Myocyte (in vitro differentiated cells): ENCODE measurements around the gene ZNF609. TPM values are rescaled to one million over a fixed set of nuclear protein-coding genes. Genes with fewer than 3 reads are reported as not detected.
A peak's percentile ranks its signal among the peaks of the same experiment; 100 is the strongest.
"Not testable (repeated sequence)": the region's sequence is repeated elsewhere in the genome, so short reads cannot be mapped to it uniquely, and the experiment has no call there.

ENCODE experiments used
- DNase-seq: peaks from one replicate; pipeline ENCODE4 v3.0.0-alpha.2; 2012; ENCODE audit warnings: low read depth
- total RNA-seq: library from RNA; depleted of rRNA; stranded (reverse); fragments of >200 nt; gene quantifications from 2 replicates; pipeline ENCODE4 v1.2.3, GENCODE V29; 2014

ZNF609 gene
- total RNA-seq, 1 donor from 2014 or later: 16.2 TPM

- no peak for DNase-seq
Observed at GRCh38 chr15:64454282-64454681, 6.1 kb upstream of the ZNF609 start.

GRCh38 chr15:64455961-64456371 lies 4.4 kb upstream of the ZNF609 start:
- no peak for DNase-seq

GRCh38 chr15:64456634-64457108 lies 3.7 kb upstream of the ZNF609 start:
- DNase-seq: no peak

GRCh38 chr15:64459066-64459781 lies 1.2 kb upstream of the ZNF609 start:
- no peak for DNase-seq

- peak; percentile 85 for DNase-seq
Observed at GRCh38 chr15:64460724-64461720, 644 bp downstream of the ZNF609 start.

- DNase-seq: peak; percentile 25
Observed at GRCh38 chr15:64461721-64462162, 1.4 kb downstream of the ZNF609 start.

- no peak for DNase-seq
Observed at GRCh38 chr15:64462492-64462891, 2.1 kb downstream of the ZNF609 start.

GRCh38 chr15:64464276-64465005 lies 4.1 kb downstream of the ZNF609 start:
- peak; percentile 56 for DNase-seq

GRCh38 chr15:64466408-64467141 lies 6.2 kb downstream of the ZNF609 start:
- no peak for DNase-seq

GRCh38 chr15:64472161-64472560 lies 11.8 kb downstream of the ZNF609 start:
- DNase-seq: no peak

GRCh38 chr15:64474846-64475245 lies 14.5 kb downstream of the ZNF609 start:
- DNase-seq: no peak

- DNase-seq: no peak
Observed at GRCh38 chr15:64476550-64476949, 16.2 kb downstream of the ZNF609 start.

- DNase-seq: no peak
Observed at GRCh38 chr15:64478863-64479262, 18.5 kb downstream of the ZNF609 start.

GRCh38 chr15:64480891-64481290 lies 20.5 kb downstream of the ZNF609 start:
- DNase-seq: no peak

- no peak for DNase-seq
Observed at GRCh38 chr15:64483749-64484148, 23.4 kb downstream of the ZNF609 start.

GRCh38 chr15:64485796-64486195 lies 25.4 kb downstream of the ZNF609 start:
- DNase-seq: no peak

GRCh38 chr15:64490598-64491259 lies 30.4 kb downstream of the ZNF609 start:
- DNase-seq: no peak

- DNase-seq: no peak
Observed at GRCh38 chr15:64493641-64494040, 33.3 kb downstream of the ZNF609 start.

- DNase-seq: not testable (repeated sequence)
Observed at GRCh38 chr15:64495968-64496367, 35.6 kb downstream of the ZNF609 start.
